KOPT-K1 (cell line): ENCODE data around the gene KMO.

Experiments used
- H3K27ac ChIP-seq: fragments of 200-600 bp; sonication (generic); 2 replicates; pipeline ENCODE4 v1.5.1; 2016; ENCODE audit warnings: antibody characterized with exemption, mild to moderate bottlenecking, low read depth, low read length; ENCODE audit not compliant: poor library complexity, severe bottlenecking
- H3K36me3 ChIP-seq: fragments of 200-600 bp; sonication (generic); 2 replicates; pipeline ENCODE4 v1.5.1; 2017; ENCODE audit warnings: antibody characterized with exemption, mild to moderate bottlenecking, low read length, moderate library complexity; ENCODE audit not compliant: insufficient read depth
- H3K9me3 ChIP-seq: fragments of 200-600 bp; sonication (generic); 2 replicates; pipeline ENCODE4 v1.5.1; 2017; ENCODE audit warnings: antibody characterized with exemption, low read length, mild to moderate bottlenecking; ENCODE audit not compliant: insufficient read depth, poor library complexity, severe bottlenecking

Gene KMO

DNA sequence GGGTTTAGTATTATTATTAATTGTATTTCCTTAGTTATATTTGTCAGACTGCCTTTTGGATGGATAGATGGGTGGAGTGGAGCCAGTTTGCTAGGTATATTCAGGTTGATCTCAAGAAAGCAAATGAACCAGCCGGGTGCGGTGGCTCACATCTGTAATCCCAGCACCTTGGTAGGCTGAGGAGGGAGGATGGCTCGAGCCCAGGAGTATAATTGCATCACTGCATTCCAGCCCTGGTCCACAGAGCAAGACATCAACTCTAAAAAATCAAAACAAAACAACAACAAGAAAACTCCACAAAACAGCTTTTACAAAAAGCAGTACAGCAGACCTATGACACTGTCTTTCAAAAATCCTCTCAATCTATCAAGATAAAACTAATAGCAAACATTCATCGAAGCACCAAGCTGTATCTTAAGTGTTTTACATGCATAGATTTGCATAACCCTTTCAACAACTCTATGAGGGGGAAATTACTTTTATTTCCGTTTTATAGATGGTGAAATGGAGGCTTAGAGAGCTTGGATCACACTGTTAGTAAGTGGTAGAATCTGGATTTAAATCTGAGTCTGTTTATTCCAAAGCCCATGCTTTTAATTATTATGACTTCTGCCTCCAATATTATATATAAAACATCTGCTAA, 25.5 kb downstream of the KMO start:
- Histone ChIP-seq H3K36me3 (no peaks in the 10 kb centered on the region), H3K27ac (no peak overlapping the region), H3K9me3 (no peaks in the 10 kb centered on the region)

DNA sequence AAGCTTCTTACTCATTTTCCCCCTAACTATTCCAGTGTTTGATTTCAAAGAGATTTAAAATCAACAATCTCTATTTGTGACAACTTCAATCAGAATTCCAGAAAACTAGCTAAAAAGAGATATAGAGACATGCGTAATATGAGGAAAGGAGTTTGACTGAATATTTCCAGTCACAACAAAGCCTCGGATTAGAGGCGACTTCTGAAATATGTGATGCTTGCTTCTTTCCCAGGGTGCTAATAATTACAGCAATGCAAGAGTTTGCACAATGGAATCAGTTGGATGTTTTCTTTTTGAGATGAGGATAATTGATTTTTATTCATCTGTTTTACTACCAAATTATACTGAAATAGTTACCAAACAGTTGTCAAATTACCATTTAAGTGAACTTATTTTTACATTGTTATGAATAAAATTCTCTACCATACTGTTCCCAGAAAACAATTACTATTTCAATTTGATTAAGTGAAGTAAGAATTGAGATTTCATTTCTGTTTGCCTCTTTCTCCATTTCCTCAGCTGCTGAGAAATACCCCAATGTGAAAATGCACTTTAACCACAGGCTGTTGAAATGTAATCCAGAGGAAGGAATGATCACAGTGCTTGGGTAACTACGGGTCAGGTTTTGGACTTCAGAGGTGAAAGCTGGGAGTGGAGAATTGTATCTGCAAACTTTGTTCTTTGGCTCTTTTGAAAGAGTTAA, 28.1 kb downstream of the KMO start:
- Histone ChIP-seq H3K27ac (no peak overlapping the region), H3K9me3 (no peaks in the 10 kb centered on the region)

DNA sequence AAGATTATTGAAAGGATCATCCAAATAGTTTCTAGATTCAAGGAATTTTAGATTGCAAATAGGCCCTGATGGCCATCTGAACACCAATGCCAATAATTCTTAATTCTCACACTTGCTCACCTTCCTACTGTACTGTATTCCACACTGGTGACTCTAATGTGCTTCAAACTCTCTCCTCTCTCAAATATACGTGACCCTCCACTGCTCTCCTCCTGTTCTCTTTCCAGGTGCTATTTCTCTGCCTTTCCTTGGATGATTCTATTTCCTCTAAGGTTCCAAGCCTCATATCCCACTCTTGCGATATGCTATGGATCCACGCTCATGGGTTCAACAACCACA, 28.6 kb downstream of the KMO start:
- H3K36me3 ChIP-seq, result no peaks in the 10 kb centered on the region
- no peaks in the 10 kb centered on the region for H3K9me3 ChIP-seq
- no peak overlapping the region for H3K27ac ChIP-seq

More for the DNA sequence above, 28.1 kb downstream of the KMO start:
- H3K36me3 ChIP-seq, result no peaks in the 10 kb centered on the region

DNA sequence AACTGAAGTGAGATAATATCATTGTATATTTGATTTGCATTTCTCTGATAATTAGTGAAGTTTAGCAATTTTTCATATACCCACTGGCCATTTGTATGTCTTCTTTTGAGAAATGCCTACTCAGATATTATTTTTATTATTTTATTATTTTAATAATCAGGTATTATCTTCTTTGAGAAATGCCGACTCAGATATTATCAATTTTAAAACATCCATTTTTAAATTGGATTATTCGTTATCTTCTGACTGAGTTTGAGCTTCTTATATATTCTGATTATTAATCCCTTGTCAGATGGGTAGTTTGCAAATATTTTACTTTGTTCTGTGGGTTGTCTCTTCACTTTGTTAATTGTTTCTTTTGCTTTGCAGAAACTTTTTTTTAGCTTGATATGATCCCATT, 37.7 kb downstream of the KMO start:
- no peaks in the 10 kb centered on the region for H3K9me3 ChIP-seq
- no peak overlapping the region for H3K27ac ChIP-seq
- H3K36me3 ChIP-seq, result no peaks in the 10 kb centered on the region

DNA sequence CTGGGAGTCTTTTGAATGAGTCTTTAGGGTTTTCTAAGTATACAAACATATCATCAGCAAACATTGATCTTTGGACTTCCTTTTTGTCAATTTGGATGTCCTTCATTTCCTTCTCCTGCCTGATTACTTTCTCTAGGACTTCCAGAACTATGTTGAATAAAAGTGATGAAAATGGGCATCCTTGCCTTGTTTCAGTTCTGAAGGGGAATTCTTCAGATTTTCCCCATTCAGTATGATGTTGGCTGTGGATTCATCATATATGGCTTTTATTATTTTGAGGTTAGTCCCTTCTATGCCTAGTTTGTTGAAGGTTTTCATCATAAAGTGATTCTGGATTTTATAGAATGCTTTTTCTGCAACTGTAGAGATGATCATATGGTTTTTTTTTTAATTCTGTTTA, 42.0 kb downstream of the KMO start:
- H3K9me3 ChIP-seq, result peaks cover 10% of the 10 kb centered on the region
- no peaks in the 10 kb centered on the region for H3K36me3 ChIP-seq
- H3K27ac ChIP-seq, result no peak overlapping the region

DNA sequence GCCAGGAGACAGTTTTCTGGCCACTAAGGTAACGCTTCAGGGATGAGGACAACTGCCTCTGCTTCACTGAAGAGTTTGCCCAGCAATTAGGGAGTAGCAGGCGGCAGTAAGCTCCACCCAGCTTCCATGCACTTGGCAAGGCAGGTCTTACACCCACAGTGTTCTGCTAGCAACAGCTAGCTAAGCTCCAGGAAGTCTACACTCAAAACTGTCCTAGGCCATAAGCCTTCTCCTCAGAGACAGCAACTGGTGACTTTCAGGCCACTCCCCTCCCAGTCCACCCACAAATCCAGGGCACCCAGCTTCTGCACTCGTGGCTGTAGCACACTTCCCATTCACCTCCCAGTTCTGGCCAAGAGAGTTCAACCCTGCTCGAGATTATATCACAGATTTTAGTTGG, 47.3 kb downstream of the KMO start:
- Histone ChIP-seq H3K9me3 (peaks cover 10% of the 10 kb centered on the region), H3K27ac (no peak overlapping the region), H3K36me3 (no peaks in the 10 kb centered on the region)

DNA sequence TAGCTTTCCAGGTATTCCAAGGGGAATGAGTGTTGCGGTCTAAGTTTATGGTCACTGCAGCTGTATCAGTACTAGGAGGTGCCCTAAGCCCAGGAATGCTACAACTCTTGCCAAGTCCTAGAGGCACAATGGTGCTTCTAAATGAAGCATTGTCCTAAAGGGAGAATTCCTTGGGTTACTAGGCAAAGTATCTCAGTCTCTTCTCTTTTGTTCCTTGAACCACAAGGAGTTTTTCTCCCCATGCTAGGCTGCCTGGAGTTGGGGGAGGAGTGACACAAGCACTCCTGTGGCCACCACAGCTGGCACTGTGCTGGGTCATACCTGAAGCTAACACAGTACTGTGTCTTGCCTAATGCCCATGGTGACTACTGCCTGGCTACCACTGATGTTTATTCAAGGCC, 50.7 kb downstream of the KMO start:
- H3K9me3 ChIP-seq, result no peaks in the 10 kb centered on the region
- H3K36me3 ChIP-seq, result no peaks in the 10 kb centered on the region
- H3K27ac ChIP-seq, result no peak overlapping the region

DNA sequence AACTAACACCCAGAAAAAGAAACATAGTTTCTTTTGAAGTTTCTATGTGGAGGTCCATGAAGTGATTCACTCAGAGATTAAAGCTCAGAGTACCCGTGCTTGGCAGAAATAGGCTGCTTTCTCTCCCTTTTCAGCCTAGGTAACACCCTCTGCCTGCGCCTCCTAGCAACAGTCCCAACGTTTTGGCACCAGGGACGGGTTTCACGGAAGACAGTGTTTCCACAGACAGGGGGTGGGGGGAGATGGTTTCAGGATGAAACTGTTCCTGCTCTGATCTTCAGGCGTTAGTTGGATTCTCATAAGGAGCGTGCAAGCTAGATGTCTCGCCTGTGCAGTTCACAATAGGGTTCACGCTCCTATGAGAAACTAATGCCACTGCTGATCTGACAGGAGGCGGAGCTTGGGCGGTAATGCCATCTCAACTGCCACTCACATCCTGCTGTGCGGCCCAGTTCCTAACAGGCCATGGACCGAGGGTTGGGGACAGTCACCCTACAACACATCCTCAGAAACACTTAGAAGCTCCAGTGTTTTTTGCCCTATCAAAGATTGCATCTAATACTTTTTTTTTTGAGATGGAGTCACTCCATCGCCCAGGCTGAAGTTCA, 54.8 kb downstream of the KMO start:
- no peaks in the 10 kb centered on the region for H3K36me3 ChIP-seq
- H3K9me3 ChIP-seq, result no peaks in the 10 kb centered on the region
- H3K27ac ChIP-seq, result no peak overlapping the region

DNA sequence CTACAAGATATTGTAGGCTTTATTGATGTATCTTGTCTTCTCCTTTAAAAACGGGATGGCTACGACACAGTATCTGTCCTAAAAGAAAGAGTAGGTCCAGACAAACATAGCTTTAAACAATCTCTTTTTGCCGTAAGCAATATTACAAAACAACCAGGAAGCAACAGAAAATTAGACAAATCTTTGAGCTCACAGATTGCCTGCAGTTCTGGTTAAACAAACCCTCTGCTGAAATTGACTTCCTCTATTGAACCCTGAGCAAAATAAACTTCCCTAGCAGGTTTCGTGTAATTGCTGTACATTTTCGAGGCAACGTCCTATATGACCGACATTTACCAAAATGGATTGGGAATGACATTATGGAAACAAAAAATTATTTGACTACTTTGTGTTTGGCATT, 57.3 kb downstream of the KMO start:
- Histone ChIP-seq H3K9me3 (no peaks in the 10 kb centered on the region), H3K36me3 (0 out of 2 replicates have a peak, but pooled peaks cover 4% of the 10 kb centered on the region), H3K27ac (no peak overlapping the region)

DNA sequence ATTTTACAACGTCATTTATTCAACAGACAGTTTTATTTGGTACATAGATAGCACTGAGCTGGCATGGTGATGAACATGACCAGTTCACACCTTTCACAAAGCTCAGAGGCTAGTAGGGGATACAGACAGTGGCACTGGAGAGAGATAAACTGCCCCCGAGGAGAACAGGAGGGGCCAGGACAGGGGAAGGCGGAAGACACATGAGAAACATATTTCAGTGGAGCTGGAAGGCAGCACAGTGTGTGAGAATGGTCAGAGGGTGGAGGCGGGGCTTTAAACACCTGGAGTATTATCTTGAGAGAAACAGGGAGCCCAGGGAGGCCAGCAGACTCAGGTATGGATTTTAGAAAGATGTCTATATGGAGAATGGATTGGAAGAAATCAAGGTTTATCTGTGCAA, 58.5 kb downstream of the KMO start:
- no peak overlapping the region for H3K27ac ChIP-seq
- 0 out of 2 replicates have a peak, but pooled peaks cover 4% of the 10 kb centered on the region for H3K36me3 ChIP-seq

DNA sequence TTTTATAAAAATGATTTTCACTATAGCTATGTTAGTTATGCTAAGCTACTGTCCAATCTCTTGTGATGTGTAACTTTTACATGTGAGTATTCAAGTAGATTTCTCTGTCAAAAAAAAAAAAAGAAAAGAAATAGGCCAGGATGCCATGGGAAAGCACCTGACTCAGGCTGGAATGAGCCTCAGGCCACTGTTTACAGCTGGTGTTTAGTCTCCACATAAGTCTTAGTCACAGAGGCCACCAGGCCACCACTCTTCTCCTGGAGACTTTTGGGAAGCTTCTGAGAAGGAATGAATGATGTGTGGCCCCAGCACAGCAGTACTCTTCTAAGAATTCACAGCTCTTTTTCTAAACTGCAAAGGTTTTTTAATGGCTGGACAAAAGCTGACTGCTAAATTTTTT, 59.1 kb downstream of the KMO start:
- Histone ChIP-seq H3K27ac (no peak overlapping the region), H3K36me3 (0 out of 2 replicates have a peak, but pooled peaks cover 4% of the 10 kb centered on the region), H3K9me3 (no peaks in the 10 kb centered on the region)

More for the DNA sequence above, 58.5 kb downstream of the KMO start:
- H3K9me3 ChIP-seq, result no peaks in the 10 kb centered on the region

DNA sequence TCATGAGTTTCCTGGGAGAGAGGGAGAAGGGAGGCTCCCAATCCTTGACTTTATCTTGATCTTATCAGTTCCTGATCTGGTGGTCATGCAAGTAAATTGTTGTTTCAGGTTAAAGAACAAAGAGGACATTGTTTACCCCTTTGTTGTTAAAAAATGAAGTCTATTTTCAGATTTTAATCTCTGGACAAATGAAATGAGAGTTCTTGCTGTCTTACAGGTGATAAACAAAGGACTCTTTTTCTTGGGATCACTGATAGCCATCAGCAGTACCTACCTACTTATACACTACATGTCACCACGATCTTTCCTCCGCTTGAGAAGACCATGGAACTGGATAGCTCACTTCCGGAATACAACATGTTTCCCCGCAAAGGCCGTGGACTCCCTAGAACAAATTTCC, 59.6 kb downstream of the KMO start:
- Histone ChIP-seq H3K36me3 (0 out of 2 replicates have a peak, but pooled peaks cover 4% of the 10 kb centered on the region), H3K9me3 (no peaks in the 10 kb centered on the region), H3K27ac (no peak overlapping the region)

DNA sequence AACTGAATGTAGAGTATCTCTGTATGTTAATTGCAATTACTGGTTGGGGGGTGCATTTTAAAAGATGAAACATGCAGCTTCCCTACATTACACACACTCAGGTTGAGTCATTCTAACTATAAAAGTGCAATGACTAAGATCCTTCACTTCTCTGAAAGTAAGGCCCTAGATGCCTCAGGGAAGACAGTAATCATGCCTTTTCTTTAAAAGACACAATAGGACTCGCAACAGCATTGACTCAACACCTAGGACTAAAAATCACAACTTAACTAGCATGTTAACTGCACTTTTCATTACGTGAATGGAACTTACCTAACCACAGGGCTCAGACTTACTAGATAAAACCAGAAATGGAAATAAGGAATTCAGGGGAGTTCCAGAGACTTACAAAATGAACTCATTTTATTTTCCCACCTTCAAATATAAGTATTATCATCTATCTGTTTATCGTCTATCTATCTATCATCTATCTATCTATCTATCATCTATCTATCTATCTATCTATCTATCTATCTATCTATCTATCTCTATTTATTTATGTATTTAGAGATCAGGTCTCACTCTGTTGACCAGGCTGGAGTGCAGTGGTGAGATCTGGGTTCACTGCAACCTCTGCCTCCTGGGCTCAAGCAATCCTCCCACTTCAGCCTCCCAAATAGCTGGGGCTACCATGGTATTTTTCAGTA, 60.2 kb downstream of the KMO start:
- Histone ChIP-seq H3K27ac (no peak overlapping the region), H3K36me3 (0 out of 2 replicates have a peak, but pooled peaks cover 4% of the 10 kb centered on the region), H3K9me3 (no peaks in the 10 kb centered on the region)

DNA sequence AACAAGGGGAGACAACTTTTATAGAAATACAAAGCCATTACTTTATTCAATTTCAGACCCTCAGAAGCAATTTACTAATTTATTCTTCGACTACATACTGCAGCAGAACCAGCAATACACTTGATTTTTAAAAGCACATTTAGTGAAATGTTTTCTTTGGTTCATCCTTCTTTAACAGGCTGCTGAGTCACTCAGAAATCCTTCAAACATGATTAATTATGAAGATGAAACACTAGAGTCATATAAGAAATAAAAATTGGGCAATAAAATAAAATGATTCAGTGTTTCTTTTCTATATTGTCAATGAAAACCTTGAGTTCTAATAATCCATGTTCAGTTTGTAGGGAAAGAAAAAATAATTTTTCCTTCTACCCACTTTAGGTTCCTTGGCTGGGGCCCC, 61.0 kb downstream of the KMO start:
- Histone ChIP-seq H3K9me3 (no peaks in the 10 kb centered on the region), H3K27ac (no peak overlapping the region), H3K36me3 (0 out of 2 replicates have a peak, but pooled peaks cover 4% of the 10 kb centered on the region)

DNA sequence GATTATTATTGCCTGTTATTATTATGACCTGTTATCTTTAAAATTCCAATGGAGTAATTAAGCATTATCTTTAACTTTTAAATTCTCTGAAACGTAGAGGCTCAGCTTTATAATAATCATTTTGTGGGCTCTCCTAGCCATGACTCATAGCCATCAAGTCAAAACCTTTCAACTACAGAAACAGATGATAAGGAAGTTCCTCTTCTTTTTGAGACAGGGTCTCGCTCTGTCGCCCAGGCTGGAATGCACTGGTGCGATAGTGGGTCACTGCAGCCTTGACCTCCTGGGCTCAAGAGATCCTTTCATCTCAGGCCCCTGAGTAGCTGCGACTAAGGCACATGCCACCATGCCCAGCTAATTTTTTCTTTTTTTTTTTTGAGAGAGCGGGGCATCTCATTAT, 64.5 kb downstream of the KMO start:
- no peaks in the 10 kb centered on the region for H3K9me3 ChIP-seq
- H3K36me3 ChIP-seq, result 0 out of 2 replicates have a peak, but pooled peaks cover 4% of the 10 kb centered on the region
- no peak overlapping the region for H3K27ac ChIP-seq
